Activated CD4-positive, alpha-beta T cell treated with anti-CD3 and anti-CD28 coated beads, Interleukin-2, Interleukin-6, amounts not matched to agents 100 ng/mL and 50 ng/mL, durations not matched to agents 16 hours and 8 hours (primary cell): Measurements from ENCODE around the gene ADH5.
"Not testable (repeated sequence)": the region's sequence is repeated elsewhere in the genome, so short reads cannot be mapped to it uniquely, and the experiment has no call there.

Experiments
- DNase-seq: peaks from one replicate; pipeline ENCODE4 v3.0.0-alpha.2; 2020

The ADH5 gene

DNA sequence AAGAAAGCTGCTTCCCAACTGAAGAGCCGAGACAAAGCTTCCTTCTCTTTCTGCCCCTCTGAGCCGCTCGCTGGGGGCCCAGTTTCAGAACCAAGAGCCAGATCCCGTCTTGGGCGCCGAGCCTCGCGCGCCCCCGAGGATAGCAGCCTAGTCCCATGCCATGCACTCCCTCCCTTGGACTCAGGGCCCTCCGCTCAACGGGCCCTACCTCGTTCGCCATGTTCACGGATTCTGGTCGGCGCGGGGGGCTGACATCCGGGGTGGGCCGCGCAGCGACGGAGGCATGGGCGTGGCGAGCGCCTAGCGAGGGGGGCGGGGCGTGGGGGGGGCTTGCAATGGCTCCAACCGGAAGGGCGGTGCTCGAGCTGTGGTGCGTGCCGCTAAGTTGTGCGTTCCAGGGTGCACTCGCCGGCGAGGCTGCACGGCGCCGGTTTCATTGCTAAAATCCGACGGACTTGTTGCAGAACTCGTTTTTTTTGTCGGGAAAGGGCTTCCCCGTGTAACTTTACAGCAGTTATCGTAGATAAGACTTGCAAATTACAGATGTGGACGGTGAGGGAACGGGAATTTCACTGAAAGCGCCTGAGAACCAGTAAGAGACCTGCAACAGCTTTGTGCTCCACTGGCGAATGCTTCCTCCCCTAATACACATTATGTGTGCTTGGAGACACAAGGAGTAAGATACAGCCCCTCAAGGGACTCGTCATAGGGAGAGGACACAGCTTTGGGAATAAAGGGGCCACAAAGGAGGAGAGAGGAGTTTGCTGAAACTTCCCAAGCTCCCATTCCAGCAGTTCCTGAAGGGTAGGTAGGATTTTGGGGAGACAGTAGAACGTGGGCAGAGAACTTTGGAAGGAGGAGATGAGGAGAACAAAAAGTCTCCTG lies at the start of gene ADH5:
Gene ADH5 (minus strand): TSS at position 308 of the 885 bp plus-strand sequence. CDS start 88 bp downstream, at position 220.
- peak; percentile 94 for DNase-seq

DNA sequence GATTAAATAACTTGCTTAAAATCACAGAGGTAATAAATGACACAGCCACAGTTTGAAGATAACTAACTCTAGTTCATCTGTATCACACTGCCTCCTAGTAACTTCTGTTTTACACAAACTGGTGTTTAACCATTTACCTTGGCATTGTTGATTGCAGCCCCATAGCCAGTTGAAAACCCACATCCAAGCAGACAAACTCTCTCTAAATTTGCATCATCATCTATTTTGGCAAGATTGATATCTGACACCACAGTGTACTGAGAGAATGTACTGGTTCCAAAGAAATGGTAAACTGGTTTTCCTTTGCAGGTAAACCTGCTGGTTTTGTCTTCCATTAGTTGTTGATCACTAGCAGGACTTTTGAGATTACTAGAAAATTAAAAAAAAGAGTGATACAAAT lies 47.7 kb upstream of the ADH5 start:
- no peak for DNase-seq

DNA sequence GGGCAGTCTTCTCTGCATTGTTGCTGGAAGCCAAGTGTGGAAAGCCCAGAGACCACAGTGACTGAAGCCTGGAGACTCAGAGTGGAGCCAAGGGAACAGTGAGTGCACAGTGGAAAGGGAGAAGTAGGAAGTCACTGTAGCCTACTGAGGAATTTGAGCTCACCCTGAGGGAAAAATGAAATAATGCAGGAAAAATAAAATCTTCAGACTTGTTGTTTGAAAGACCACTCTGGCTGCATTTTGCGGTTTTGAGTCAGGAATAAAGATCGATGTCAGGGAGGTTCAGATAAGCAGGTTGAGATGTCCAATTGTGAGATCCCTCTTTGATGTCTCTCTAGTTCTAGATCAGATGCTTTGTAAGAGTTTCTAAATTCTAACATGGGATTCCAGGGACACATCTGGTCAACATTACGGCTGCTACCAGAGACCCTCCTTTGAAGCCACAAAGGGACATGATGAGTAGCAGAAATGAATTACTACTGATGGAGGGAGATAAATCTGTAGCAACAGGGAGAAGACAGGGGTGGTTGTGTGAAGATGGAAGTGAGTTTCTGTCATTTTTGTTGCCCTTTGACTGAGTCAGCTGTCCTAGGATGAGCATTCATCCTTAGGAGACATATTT lies 47.1 kb upstream of the ADH5 start:
- no peak for DNase-seq

DNA sequence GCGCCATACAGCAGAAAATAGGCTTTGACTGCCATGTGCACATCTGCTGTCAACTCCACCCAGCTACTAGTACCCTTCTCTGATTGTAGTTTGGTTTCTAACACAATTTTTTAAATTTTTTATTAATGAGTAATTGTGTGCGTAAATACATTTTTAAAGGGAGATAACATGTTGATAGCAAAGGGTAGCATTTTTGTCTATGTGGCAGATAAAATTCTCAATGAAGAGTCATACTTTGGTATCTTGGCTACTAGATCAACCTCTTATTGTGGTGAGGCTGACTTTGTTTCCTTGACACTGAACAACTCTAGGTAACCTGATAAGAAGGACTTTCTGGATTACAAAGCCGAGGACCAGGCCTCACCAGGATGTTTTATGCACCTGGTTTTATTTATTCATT lies 46.0 kb upstream of the ADH5 start:
- DNase-seq: no peak

DNA sequence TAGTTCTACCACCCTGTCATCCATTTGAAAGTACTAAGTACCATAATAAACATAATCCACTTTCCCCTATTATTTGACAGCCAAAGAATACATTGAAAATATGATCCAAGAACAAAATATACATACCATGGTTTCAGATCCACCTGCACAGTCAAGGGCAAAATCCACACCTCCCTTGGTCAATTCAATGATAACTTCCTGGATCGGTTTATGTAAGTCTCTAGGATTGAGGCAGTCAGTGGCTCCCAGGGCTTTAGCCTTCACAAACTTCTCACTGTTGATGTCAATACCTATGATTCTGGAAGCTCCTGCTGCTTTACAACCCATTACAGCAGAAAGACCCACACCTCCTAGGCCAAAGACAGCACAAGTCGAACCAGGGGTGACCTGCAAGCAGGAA lies 42.8 kb upstream of the ADH5 start:
- no peak for DNase-seq

DNA sequence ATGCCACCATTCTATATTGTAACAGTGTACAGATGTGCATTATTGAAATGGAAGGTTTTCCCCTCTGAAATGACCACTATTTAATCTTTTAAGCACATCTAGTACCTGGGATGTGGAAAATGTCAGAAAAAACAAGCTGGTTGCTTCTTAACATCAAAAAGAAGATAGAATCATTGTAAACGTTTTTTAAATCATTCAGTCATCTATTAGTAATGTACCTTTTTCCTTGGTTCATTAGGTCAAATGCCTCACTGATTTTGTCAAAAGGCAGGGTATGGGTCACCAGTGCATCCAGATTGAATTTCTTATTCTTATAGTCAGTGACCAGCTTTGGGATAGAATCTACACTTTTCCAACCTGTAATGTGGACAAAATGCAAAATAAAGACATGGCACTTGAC lies 37.8 kb upstream of the ADH5 start:
- no peak for DNase-seq

DNA sequence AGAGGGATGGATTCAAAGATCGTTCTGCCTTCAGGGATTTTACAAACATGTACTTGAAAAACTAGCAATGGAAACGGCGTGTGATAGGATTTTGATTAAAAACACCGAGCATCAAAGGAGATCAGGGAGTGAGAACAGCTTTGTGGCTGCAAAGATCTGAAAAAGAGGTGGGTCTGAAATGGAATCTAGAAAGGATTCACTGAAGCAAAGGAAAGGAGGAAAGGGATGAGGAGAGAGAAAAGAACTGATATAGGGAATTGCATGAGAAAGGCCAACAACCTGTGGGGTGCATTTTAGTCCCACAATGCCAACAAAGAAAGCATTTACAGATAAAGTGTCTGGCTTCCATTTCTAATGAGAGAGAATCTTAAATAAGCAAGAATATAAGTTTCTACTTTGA lies 32.4 kb upstream of the ADH5 start:
- DNase-seq: no peak

DNA sequence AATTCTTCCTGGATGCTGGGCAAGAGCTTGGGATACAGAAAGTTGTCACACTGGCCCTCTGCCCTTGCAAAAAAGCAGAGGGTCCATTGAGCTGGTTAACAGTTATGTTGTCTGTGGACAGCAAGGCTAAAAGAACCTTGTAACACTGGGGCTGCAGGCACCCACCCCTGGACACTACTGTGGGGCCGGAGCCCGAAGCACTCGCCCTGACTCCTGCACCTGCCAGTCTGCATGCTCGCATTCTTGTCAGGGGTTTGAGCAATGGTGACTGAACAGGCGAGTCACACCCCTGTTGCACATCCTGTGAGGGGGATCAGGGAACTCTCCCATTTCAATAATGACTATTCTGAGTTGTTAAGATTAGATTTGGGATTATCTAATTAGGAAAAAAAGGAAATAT lies 31.9 kb upstream of the ADH5 start:
- no peak for DNase-seq

DNA sequence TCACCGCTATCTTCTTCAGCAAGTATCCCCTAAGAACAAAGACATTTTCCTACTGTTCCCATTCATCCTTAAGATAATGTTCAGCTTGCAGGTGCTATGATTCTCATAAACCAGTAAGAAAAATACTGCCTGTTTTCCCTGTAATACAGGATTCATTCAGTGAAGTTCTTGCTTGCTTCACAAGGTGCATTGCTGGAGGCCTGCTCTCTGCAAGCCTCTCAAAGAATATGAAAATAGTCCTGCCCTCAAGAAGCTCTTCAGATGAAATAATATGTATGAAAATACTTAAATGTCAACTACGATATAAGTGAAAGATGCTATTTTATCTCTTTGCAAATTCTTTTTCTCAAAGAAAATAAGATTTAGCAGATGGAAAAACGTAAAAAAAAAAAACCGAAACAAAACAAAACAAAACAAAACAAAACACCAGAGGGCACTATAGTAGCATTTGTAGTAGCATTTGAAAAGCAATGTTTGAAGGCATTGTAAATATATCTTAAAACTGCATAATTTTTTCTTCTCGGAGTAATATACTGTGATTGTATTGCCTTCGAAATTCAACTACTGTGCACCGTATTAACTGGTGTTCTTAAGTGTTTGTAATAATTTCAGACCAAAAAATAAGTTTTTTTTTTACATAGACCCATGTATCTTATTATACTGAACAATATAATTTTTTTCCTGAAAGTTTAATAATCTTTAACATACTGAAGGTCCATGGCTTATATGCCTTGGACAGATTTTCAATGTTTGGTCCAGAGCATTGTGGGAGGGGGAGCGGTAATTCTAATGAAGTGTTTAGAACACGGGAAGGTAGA lies 29.5 kb upstream of the ADH5 start:
- DNase-seq: peak; percentile 11

DNA sequence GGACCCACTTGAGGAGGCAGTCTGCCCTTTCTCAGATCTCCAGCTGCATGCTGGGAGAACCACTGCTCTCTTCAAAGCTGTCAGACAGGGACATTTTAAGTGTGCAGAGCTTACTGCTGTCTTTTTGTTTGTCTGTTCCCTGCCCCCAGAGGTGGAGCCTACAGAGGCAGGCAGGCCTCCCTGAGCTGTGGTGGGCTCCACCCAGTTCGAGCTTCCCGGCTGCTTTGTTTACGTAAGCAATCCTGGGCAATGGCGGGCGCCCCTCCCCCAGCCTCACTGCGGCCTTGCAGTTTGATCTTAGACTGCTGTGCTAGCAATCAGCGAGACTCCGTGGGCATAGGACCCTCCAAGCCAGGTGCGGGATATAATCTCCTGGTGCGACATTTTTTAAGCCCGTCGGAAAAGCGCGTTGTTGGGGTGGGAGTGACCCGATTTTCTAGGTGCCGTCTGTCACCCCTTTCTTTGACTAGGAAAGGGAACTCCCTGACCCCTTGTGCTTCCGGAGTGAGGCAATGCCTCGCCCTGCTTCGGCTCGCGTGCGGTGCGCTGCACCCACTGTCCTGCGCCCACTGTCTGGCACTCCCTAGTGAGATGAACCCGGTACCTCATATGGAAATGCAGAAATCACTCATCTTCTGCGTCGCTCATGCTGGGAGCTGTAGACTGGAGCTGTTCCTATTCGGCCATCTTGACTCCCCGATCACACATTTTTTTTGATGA lies 28.7 kb upstream of the ADH5 start:
- DNase-seq: not testable (repeated sequence)

DNA sequence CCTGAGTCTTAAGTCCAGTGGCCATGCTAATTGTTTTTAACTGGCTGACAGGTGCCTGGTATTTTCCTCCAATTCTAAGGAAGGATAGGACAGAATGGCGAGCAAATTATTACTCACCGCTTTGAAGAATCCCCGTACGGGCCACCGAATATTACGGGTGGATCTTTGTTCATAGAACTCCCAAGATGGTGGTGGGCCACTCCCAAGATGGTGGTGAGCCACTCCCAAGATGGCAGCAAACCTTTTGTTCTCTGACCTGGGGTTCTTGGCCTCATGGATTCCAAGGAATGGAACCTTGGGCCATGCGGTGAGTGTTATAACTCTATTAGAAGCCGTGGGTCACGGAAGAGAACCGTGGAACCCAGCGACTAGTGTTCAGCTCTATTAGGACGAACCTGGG lies 20.7 kb upstream of the ADH5 start:
- not testable (repeated sequence) for DNase-seq

DNA sequence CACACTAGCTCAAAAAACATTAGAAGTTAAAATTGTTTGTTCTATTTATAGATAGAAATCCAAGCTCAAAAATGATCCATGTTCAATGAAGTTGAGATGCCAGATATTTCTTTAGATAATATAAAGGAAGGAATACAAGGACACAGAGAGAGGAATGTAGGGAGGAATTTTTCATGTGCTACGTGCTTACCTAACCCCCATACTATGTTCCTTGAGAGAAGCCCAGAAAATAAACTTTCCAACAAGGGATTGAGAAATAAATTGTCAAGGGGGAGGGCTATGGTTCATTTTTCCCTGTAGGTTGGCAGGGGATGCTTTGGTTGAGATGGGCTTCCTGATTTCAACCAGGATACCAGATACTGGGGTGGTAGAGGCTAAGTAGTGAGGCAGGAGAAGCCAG lies 15.6 kb upstream of the ADH5 start:
- DNase-seq: no peak

DNA sequence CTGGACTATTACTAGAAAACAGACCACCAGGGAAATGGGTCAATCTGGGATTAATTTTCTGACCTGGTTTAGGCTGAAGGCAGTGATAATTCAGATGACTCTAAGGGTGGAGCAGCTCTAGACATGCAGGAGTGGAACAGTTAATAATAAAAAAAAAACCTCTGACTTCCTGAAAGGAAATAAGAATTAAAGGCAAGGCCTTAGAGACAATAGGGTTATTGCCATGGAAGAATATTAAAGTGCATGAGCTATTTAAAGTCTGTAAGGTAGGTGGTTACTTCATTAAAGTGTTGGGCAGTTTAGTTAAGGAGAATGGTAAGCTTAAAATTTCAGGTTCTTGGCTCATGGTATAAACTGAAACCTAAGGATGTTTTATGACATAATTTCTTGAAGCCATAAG lies 14.6 kb upstream of the ADH5 start:
- DNase-seq: no peak

DNA sequence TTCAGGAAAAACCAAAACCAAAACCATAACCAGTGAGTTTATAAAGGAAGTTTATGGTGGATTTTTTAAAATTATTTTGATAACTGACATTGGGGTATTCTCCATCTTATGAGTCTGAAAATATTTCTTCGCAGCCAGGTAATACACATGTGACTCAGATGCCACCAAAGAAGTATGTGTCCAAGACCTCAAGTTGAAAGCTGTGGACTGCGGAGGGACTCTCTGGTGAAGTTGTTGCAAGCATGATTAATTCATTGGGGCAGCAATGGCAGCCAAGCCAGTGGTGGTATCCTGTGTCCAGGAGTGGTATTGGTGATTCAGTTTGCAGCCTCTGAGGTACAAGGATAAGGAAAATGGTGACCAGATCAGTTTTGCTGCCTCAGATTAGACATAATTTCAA lies 14.0 kb upstream of the ADH5 start:
- no peak for DNase-seq

DNA sequence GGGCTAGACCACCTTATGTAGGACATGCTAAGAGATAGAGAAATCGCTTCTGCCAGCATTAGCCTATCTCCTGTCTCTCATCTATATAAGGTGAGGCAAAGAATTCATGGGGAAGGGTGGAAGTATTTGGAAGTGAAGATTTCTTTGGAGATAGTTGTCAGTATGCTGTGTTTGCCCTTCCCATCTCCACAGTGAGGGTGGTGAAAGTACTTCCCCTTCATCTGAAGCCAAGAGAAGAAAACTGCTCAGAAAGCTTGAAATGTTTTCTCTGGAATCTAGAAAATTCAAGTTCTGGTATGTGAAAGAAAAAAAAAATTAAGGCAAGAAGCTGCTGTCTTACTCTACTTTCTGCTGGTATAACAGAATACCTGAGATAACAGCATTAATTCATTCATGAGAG lies 12.3 kb upstream of the ADH5 start:
- no peak for DNase-seq

DNA sequence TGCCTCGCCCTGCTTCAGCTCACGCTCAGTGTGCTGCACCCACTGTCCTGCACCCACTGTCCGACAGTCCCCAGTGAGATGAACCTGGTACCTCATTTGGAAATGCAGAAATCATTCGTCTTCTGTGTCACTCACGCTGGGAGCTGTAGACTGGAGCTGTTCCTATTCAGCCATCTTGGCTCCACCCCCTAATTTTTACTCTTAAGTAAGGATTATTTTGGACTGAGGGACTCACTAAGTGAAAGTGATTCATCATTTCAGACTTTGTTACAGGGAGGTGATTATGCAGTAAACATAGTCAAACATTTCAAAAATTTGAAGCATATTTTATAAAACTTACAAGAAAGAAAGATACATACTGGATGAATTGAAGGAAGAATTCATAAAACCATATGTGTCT lies 11.2 kb upstream of the ADH5 start:
- DNase-seq: not testable (repeated sequence)

DNA sequence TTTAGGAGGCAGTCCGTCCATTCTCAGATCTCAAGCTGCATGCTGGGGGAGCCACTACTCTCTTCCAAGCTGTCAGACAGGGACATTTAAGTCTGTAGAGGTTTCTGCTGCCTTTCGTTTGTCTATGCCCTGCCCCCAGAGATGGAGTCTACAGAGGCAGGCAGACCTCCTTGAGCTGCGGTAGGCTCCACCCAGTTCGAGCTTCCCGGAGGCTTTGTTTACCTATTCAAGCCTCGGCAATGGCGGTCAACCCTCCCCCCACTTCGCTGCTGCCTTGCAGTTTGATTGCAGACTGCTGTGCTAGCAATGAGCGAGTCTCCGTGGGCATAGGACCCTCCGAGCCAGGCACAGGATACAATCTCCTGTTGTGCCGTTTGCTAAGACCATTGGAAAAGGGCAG lies 10.7 kb upstream of the ADH5 start:
- DNase-seq: no peak

DNA sequence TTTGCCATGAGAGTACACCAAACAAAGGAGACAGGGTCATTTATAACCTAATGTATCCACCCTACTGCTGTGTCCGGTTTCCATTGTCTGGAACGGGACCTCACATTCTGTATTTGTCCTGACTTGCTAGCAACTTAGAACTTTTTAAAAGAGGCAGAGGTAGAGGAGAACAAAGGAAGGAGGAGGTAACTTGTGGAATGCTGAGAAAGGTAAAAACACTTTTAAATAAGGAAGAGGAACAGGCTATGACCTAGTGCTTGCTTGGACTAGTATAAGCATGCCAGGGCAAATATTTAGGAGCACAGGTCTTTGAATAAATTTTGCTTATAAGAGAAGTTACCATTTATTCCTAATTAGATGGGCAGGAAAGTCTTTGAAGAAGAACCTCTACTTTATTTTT lies 3.3 kb upstream of the ADH5 start:
- not testable (repeated sequence) for DNase-seq

DNA sequence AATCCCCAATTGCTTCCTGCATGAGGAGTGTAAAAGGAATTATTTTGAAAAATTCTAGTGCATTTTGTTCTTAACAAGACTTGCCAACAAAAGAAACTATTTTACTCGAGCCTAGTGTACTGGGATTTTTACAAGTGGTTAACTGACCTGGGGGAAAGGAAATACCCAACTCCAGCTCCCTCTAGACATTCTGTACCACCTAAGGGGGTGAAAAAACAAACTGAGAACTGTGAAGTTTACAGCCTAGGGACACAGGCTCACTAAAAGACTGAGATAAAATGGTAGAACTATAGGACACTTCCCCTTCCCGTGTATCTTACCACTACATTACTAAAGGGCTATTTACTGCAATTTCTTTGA lies 2.6 kb upstream of the ADH5 start:
- no peak for DNase-seq

DNA sequence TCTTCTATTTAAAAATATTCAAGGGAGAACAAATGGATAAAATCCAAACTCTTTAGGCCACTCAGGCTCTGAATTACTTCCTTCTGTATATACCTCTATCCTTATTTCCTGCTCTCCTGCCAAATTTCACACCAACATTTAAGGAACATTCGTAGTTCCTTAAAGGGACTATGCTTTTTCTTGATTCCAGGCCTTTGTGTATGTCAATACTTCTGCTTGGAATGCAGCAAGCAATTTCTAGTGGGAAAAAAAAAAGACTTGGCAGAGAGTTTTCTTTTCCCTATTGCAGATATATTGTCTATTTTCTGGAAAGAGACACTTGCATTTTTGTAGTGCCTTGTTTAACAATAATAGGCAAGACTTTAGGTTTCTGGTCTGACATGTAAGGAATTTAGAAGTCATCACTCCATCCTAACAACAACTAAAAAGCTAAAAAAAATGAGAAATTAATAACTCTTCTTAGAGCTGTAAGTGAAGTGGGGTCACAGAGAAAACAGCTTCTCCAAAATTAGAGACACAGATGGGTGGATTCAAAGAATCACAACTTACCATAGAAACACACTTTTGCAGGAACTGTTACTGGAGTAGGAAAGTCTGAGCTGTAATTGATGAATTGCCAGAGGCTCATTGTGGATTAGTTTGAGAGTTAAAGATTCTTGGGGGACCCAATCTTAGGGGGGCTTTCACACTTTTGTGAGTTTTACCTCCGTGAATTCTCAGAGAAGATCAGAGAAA lies 2.1 kb upstream of the ADH5 start:
- DNase-seq: no peak

DNA sequence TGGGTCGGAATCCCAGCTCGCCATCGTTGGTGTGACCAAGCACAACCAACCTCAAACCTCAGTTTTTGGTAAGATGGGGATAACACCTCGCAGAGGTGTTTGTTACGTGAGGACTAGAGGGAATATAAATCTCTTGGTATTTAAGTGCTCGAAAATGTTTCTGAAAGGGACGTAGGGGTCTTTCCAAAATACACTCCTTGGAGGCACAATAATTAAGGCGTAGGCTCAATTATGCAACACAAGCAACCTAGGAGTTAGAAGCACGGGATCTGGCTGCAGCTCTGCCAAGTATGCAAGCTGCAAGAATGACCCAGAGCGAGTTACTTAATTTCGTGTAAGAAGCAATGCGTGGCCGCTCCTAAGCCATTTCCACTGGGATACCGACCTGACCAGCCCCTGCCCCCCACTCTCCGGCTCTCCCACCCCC lies 552 bp downstream of the ADH5 start:
- peak; percentile 28 for DNase-seq

DNA sequence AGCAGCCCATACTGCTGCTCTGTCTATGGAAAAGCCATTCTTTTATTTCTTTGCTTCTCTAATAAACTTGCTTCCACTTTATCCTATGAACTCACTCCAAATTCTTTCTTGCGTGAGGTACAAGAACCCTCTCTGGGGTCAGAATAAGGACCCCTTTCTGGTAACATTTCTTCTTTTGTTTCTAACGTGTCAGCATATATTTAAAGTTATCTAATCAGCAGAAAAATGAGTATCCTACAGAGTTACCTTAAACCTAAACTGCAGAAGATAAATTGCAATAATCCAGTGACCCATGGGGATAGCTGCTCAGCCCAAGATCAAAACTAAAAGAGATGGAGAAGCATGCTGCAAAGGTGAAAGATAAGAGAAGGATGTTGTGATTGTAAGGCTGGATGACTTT lies 4.0 kb downstream of the ADH5 start:
- DNase-seq: no peak
